VCaP (cell line): ENCODE results near the gene SLC2A9.
"Not testable (repeated sequence)": the region's sequence is repeated elsewhere in the genome, so short reads cannot be mapped to it uniquely, and the experiment has no call there.

Experiments
- H3K27ac ChIP-seq: fragments of 450-650 bp; 2 replicates; pipeline ENCODE4 v1.5.1; 2017
- CTCF ChIP-seq: fragments of 450-650 bp; conservative IDR thresholded peaks from 2 replicates; pipeline ENCODE4 v1.5.1; 2017; ENCODE audit warnings: mild to moderate bottlenecking, moderate library complexity

SLC2A9 gene

GRCh38 chr4:9904976-9905587 is 116.2 kb downstream of the SLC2A9 start:
- no peak for TF ChIP-seq CTCF

GRCh38 chr4:9903317-9903716 is 118.0 kb downstream of the SLC2A9 start:
- TF ChIP-seq CTCF: no peak
- no peak overlapping the region for H3K27ac ChIP-seq

More at GRCh38 chr4:9904976-9905587, 116.2 kb downstream of the SLC2A9 start:
- H3K27ac ChIP-seq: no peak overlapping the region

- no peak overlapping the region for H3K27ac ChIP-seq
- TF ChIP-seq CTCF: no peak
These were observed 120.0 kb downstream of the SLC2A9 start for GRCh38 chr4:9901257-9901656.

GRCh38 chr4:9900633-9901032 is 120.7 kb downstream of the SLC2A9 start:
- H3K27ac ChIP-seq: not testable (repeated sequence)

DNA sequence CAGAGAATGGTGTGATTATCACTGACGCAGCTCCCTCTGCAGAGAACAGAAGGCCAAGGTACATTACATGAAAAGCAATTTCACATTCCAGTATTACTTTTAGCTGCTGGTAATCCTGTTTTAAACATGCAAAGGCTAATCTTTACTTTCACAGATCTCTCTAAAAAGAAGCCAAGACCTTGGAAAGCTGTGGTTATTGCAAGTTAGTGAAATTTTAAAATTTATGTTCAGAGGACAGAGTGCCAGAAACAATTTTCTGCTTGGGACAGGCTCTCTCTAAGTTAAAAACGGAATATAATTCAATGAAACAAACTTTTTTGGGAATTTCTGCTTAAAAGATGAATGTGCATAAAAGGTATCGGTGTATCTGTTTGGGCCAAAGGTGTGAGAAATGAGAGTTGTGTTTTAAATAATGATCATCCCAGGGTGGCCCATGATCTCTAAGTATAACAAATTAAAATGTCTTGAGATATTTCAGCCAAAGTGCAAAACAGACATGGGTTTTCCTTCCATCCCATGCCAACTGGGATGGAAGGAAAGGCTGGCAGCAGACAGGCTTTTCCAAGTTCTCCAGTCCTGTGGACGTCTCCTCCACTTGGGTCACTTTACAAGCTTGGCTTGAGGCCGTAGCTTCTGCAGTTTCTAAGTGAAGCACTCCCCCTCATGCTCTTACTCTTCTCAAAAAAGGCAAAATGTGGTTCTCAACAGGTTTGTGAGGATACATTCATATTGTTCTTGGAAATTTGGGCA is 121.8 kb downstream of the SLC2A9 start:
- TF ChIP-seq CTCF: no peak
- no peak overlapping the region for H3K27ac ChIP-seq

GRCh38 chr4:9898596-9899305 is 122.5 kb downstream of the SLC2A9 start:
- no peak overlapping the region for H3K27ac ChIP-seq
- peak; percentile 80 for TF ChIP-seq CTCF

GRCh38 chr4:9895333-9895705 is 126.0 kb downstream of the SLC2A9 start:
- no peak for TF ChIP-seq CTCF
- H3K27ac ChIP-seq: no peak overlapping the region
